SU-DHL-6 (cell line): ENCODE data around the gene FAM124A.

Source experiments
- CTCF ChIP-seq: fragments of 200-600 bp; sonication (generic); IDR thresholded peaks from one replicate; pipeline ENCODE4 v1.5.1; 2017; ENCODE audit warnings: antibody characterized with exemption, mild to moderate bottlenecking, low read length, moderate library complexity; ENCODE audit not compliant: insufficient read depth, poor library complexity, severe bottlenecking
- EZH2phosphoT487 ChIP-seq: fragments of 200-600 bp; sonication (generic), shearing (Covaris generic); conservative IDR thresholded peaks from 2 replicates; pipeline ENCODE4 v1.6.1; 2018; ENCODE audit warnings: mild to moderate bottlenecking, antibody characterized with exemption, low read length, moderate library complexity, mixed read lengths

- TF ChIP-seq CTCF (peak; percentile 21), EZH2phosphoT487 (no peak)
Observed at GRCh38 chr13:51249770-51250741, 27.9 kb downstream of the FAM124A start.
